Neuronal stem cell (in vitro differentiated cells): ENCODE data around the gene PPP2R5C.
"Not testable (repeated sequence)": the region's sequence is repeated elsewhere in the genome, so short reads cannot be mapped to it uniquely, and the experiment has no call there.

Experiments used
- DNase-seq: peaks from one replicate; pipeline ENCODE4 v3.0.0-alpha.2; 2013; ENCODE audit warnings: low spot score
- H2AFZ ChIP-seq: one replicate; pipeline ENCODE4 v1.6.1; 2013; ENCODE audit warnings: mild to moderate bottlenecking, low read length, inconsistent platforms
- H2AK5ac ChIP-seq: 2 replicates; pipeline ENCODE4 v1.6.1; 2013; ENCODE audit warnings: low read depth, mild to moderate bottlenecking, inconsistent platforms, low read length, moderate library complexity, mixed read lengths
- H2BK120ac ChIP-seq: 2 replicates; pipeline ENCODE4 v1.6.1; 2013; ENCODE audit warnings: low read depth, mild to moderate bottlenecking, inconsistent platforms, low read length, moderate library complexity, mixed read lengths
- H2BK12ac ChIP-seq: one replicate; pipeline ENCODE4 v1.6.1; 2013; ENCODE audit warnings: low read length, inconsistent platforms
- H2BK15ac ChIP-seq: 2 replicates; pipeline ENCODE4 v1.6.1; 2013; ENCODE audit warnings: mild to moderate bottlenecking, low read length, inconsistent platforms, mixed read lengths
- H2BK5ac ChIP-seq: one replicate; pipeline ENCODE4 v1.6.1; 2013; ENCODE audit warnings: inconsistent platforms, mild to moderate bottlenecking, low read length, moderate library complexity
- H3K14ac ChIP-seq: one replicate; pipeline ENCODE4 v1.6.1; 2013; ENCODE audit warnings: low read length, inconsistent platforms
- H3K18ac ChIP-seq: 2 replicates; pipeline ENCODE4 v1.6.1; 2013; ENCODE audit warnings: low read length, inconsistent platforms
- H3K23ac ChIP-seq: 2 replicates; pipeline ENCODE4 v1.6.1; 2013; ENCODE audit warnings: low read depth, mild to moderate bottlenecking, mixed read lengths, low read length, inconsistent platforms; ENCODE audit not compliant: poor library complexity
- H3K27ac ChIP-seq: replicated peaks from 3 replicates; pipeline ENCODE4 v1.5.1; 2013; ENCODE audit warnings: low read length, inconsistent platforms
- H3K27me3 ChIP-seq, 3 experiments: 2 replicates each; pipeline ENCODE4 v1.6.1; 2013; ENCODE audit warnings: low read length in 3 of 3, mild to moderate bottlenecking in 2 of 3, inconsistent platforms in 1 of 3, low read depth in 1 of 3, mixed read lengths in 1 of 3, moderate library complexity in 1 of 3; ENCODE audit not compliant: control insufficient read depth in 3 of 3, insufficient read depth in 3 of 3
- H3K36me3 ChIP-seq, 2 donors: replicated peaks in 1 of 2; 2 replicates each; pipeline ENCODE4 v1.6.1; 2013; ENCODE audit warnings: low read length in 2 of 2; ENCODE audit not compliant: control insufficient read depth in 2 of 2, insufficient read depth in 2 of 2
- H3K4ac ChIP-seq: 2 replicates; pipeline ENCODE4 v1.6.1; 2013; ENCODE audit warnings: inconsistent platforms, mild to moderate bottlenecking, low read length, moderate library complexity
- H3K4me1 ChIP-seq, 2 donors: 1 replicate in 1 of 2; 2 replicates in 1 of 2; pipeline ENCODE4 v1.6.1; 2013; ENCODE audit warnings: low read length in 2 of 2, low read depth in 1 of 2; ENCODE audit not compliant: control insufficient read depth in 2 of 2, insufficient read depth in 1 of 2
- H3K4me2 ChIP-seq: one replicate; pipeline ENCODE4 v1.6.1; 2013; ENCODE audit warnings: mild to moderate bottlenecking, low read length, inconsistent platforms; ENCODE audit not compliant: insufficient read depth, poor library complexity, severe bottlenecking
- H3K4me3 ChIP-seq, 2 donors: 2 replicates each; pipeline ENCODE4 v1.5.1; 2013; ENCODE audit warnings: low read length in 2 of 2, mild to moderate bottlenecking in 2 of 2, inconsistent platforms in 1 of 2, moderate library complexity in 1 of 2
- H3K79me1 ChIP-seq: one replicate; pipeline ENCODE4 v1.6.1; 2013; ENCODE audit warnings: low read depth, mild to moderate bottlenecking, inconsistent platforms, low read length, moderate library complexity
- H3K9ac ChIP-seq: one replicate; pipeline ENCODE4 v1.6.1; 2013; ENCODE audit warnings: mild to moderate bottlenecking, low read depth, low read length, inconsistent platforms; ENCODE audit not compliant: poor library complexity
- H3K9me3 ChIP-seq, 2 donors: replicated peaks in 1 of 2; 2 replicates each; pipeline versions ENCODE3 to v1.6.1; 2013; ENCODE audit warnings: low read length in 2 of 2, mild to moderate bottlenecking in 2 of 2, inconsistent platforms in 1 of 2, low read depth in 1 of 2, mixed read lengths in 1 of 2, moderate library complexity in 1 of 2; ENCODE audit not compliant: control insufficient read depth in 2 of 2, insufficient read depth in 1 of 2
- H4K8ac ChIP-seq: one replicate; pipeline ENCODE4 v1.6.1; 2013; ENCODE audit warnings: low read depth, mild to moderate bottlenecking, inconsistent platforms, low read length, moderate library complexity
- H4K91ac ChIP-seq: one replicate; pipeline ENCODE4 v1.6.1; 2013; ENCODE audit warnings: low read length, low read depth, mild to moderate bottlenecking, inconsistent platforms; ENCODE audit not compliant: poor library complexity
- WGBS, 2 donors: extraction: QIAGEN DNeasy Blood & Tissue Kit; methylation state at CpG; one replicate each; pipeline ENCODE4 v1.1.7; 2013; ENCODE audit warnings: missing lambda C conversion rate in 2 of 2, mixed read lengths in 1 of 2; ENCODE audit not compliant: insufficient read length in 2 of 2, insufficient replicate concordance in 1 of 2; ENCODE audit errors: extremely low coverage in 2 of 2; 5-methylcytosine and 5-hydroxymethylcytosine counted together

PPP2R5C gene

GRCh38 chr14:101796479-101796878 lies 35.0 kb downstream of the PPP2R5C start:
- no peak overlapping the region for H3K4me2 ChIP-seq
- no peak overlapping the region for H4K8ac ChIP-seq
- no peak overlapping the region for H3K4me3 ChIP-seq
- no peak overlapping the region for H2AK5ac ChIP-seq
- no peak overlapping the region for H2BK120ac ChIP-seq
- H3K27me3 ChIP-seq = no peaks in the 10 kb centered on the region
- no peak overlapping the region for H3K4ac ChIP-seq
- WGBS, 2 donors = no CpG with 5 or more reads among the region's 10 CpGs
- no peak overlapping the region for H3K14ac ChIP-seq
- H3K79me1 ChIP-seq = peaks cover 1% of the 10 kb centered on the region
- H3K9ac ChIP-seq = no peak overlapping the region
- H2BK12ac ChIP-seq = no peak overlapping the region
- no peak overlapping the region for H3K18ac ChIP-seq
- no peaks in the 10 kb centered on the region for H3K36me3 ChIP-seq
- no peak overlapping the region for H2BK5ac ChIP-seq
- H2AFZ ChIP-seq = no peak overlapping the region
- H3K27ac ChIP-seq = no peak overlapping the region
- no peak overlapping the region for H2BK15ac ChIP-seq
- DNase-seq = no peak
- H3K23ac ChIP-seq = no peak overlapping the region
- H3K4me1 ChIP-seq = no peaks in the 10 kb centered on the region
- peaks cover 0 to 2% of the 10 kb centered on the region in 2 donors for H3K9me3 ChIP-seq
- H4K91ac ChIP-seq = no peak overlapping the region

- DNase-seq = no peak
- WGBS, 2 donors = no CpG with 5 or more reads among the region's 5 CpGs
- no peaks in the 10 kb centered on the region for H3K36me3 ChIP-seq
- H2BK5ac ChIP-seq = no peak overlapping the region
- no peaks in the 10 kb centered on the region for H3K27me3 ChIP-seq
- H3K18ac ChIP-seq = no peak overlapping the region
- no peak overlapping the region for H3K23ac ChIP-seq
- no peak overlapping the region for H2AK5ac ChIP-seq
- H3K14ac ChIP-seq = no peak overlapping the region
- H3K9ac ChIP-seq = no peak overlapping the region
- no peak overlapping the region for H4K91ac ChIP-seq
- H3K4me1 ChIP-seq = no peaks in the 10 kb centered on the region
- no peak overlapping the region for H3K27ac ChIP-seq
- H2BK120ac ChIP-seq = no peak overlapping the region
- H2AFZ ChIP-seq = no peak overlapping the region
- H2BK12ac ChIP-seq = no peak overlapping the region
- peaks cover 1% of the 10 kb centered on the region for H3K79me1 ChIP-seq
- no peak overlapping the region for H3K4ac ChIP-seq
- H2BK15ac ChIP-seq = no peak overlapping the region
- H3K4me2 ChIP-seq = no peak overlapping the region
- H3K9me3 ChIP-seq = peaks cover 0 to 2% of the 10 kb centered on the region in 2 donors
- no peak overlapping the region for H4K8ac ChIP-seq
- no peak overlapping the region for H3K4me3 ChIP-seq
Measured at GRCh38 chr14:101797856-101798255, 36.3 kb downstream of the PPP2R5C start.

- H2BK15ac ChIP-seq, H2AK5ac ChIP-seq, H2BK5ac ChIP-seq, H3K9me3 ChIP-seq, H3K4ac ChIP-seq, H3K36me3 ChIP-seq, H3K9ac ChIP-seq, H2AFZ ChIP-seq, H3K79me1 ChIP-seq, H3K18ac ChIP-seq, H2BK12ac ChIP-seq, H4K8ac ChIP-seq, H4K91ac ChIP-seq, H3K4me2 ChIP-seq, H3K27ac ChIP-seq, H2BK120ac ChIP-seq, H3K14ac ChIP-seq, H3K23ac ChIP-seq, DNase-seq, H3K4me3 ChIP-seq, H3K27me3 ChIP-seq: not testable (repeated sequence)
- no CpG with 5 or more reads among the region's 1 CpG for WGBS, 2 donors
- peaks cover 6 to 11% of the 10 kb centered on the region in 2 donors for H3K4me1 ChIP-seq
Measured at GRCh38 chr14:101804373-101804772, 42.9 kb downstream of the PPP2R5C start.

- H3K27ac ChIP-seq = not testable (repeated sequence)
- no CpG with 5 or more reads among the region's 1 CpG for WGBS, 2 donors
Measured at GRCh38 chr14:101806252-101806651, 44.7 kb downstream of the PPP2R5C start.

More at GRCh38 chr14:101806252-101806651, 44.7 kb downstream of the PPP2R5C start:
- H2BK12ac ChIP-seq, H3K27me3 ChIP-seq, H3K18ac ChIP-seq, H3K9ac ChIP-seq, H2BK120ac ChIP-seq, H4K91ac ChIP-seq, H3K9me3 ChIP-seq, H4K8ac ChIP-seq, H2BK15ac ChIP-seq, H3K23ac ChIP-seq, H2BK5ac ChIP-seq, H2AFZ ChIP-seq, H3K4me2 ChIP-seq, H3K79me1 ChIP-seq, DNase-seq, H3K36me3 ChIP-seq, H2AK5ac ChIP-seq, H3K14ac ChIP-seq, H3K4ac ChIP-seq, H3K4me3 ChIP-seq: not testable (repeated sequence)
- peaks cover 6 to 13% of the 10 kb centered on the region in 2 donors for H3K4me1 ChIP-seq
